Fibroblast of upper back skin (primary cell): Measurements from ENCODE around the gene MED6.

Source experiments
- DNase-seq: peaks from one replicate; pipeline ENCODE4 v3.0.0-alpha.2; 2013

MED6 gene

GRCh38 chr14:70595443-70596185, 4.8 kb downstream of the MED6 start:
- no peak for DNase-seq

DNA sequence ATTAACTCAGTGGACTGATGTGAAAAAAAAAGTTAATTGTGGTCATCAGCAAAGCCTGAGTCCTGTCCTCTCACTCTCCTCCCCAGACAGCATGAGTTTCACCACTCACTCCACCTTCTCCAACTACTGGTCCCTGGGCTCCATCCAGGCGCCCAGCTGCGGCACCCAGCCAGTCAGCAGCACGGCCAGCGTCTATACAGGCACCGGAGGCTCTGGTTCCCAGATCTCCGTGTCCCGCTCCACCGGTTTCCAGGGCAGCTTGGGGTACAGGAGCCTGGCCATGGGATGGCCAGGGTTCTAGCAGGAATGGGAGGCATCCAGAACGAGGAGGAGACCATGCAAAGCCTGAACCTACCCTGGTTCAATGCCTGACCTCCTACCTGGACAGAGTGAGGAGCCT, 6.0 kb downstream of the MED6 start:
- no peak for DNase-seq

DNA sequence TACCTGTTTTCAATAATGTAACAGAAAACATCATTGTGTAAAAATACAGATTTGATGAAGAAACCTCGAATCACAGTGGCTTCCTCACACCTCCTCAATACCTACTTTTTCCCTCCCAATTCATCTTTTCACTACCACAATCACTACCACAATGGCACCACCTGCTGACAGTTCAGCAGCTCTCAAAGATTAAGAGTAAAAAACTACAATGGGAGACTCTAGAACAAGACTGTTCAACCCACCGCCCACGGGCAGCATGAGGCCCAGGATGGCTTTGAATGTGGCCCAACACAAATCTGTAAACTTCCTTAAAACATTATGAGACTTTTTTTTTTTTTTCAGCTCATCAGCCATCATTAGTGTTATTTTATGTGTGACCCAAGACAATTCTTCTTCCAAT, 15.2 kb downstream of the MED6 start:
- no peak for DNase-seq

DNA sequence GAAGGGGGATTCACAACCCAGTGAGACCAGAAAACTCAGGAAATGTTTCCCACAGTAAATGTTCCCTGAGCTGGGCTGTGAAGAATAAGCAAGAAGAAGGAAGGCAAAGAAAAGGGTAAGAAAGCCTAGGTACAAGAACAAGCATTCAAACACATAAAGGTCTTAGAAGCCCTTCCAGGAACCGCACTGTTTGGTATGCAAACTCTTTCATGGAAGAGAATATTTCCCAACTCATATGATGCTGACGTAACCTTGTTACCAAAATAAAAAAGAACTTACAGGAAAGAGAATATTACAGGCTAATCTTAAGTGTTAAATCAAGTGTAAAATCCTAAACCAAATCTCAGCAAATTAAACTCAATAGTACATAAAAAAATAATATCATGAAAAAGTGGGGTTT, 23.6 kb downstream of the MED6 start:
- DNase-seq: no peak

- no peak for DNase-seq
Measured at GRCh38 chr14:70573050-70573449, 27.4 kb downstream of the MED6 start.

GRCh38 chr14:70571139-70571538, 29.3 kb downstream of the MED6 start:
- DNase-seq: no peak

DNA sequence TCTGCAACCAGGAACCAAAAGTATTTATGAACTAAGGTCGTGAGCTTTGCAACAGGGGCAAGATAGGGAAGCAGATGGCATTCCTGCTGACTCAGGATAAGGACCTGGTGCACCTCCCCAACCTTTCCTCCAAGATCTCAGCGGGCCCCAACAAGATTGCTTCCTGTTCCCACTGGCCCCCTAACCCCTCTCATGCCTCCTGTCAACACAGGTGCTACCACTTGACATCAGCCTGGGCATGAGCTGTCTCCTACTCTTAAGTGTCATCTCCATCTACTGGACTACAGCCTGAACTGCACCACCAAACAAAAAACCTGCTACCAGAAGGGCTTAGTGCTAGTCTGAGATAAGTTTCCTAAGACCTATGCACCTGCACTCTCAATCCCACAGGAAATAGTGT, 32.7 kb downstream of the MED6 start:
- peak; percentile 8 for DNase-seq

- DNase-seq: no peak
Measured at GRCh38 chr14:70563869-70564268, 36.6 kb downstream of the MED6 start.

- no peak for DNase-seq
Measured at GRCh38 chr14:70563417-70563816, 37.0 kb downstream of the MED6 start.

DNA sequence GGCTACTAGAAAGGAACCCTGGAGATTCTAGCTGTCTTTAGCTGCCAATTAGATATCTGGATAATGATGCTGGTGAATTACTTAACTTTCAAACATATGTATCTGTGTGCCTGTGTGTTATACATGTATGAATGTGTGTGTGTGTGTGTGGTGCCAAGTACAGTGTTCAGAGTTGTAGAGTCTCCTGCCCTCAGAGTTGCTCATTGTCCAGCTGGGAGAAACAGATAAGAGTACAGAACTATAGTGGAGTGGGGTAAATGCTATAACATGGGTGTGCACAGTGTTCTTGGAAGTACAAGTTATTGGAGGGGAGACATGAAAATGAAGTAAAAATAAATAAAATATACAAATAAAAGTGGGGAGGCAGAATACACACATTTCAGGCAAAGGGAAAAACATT, 42.1 kb downstream of the MED6 start:
- no peak for DNase-seq

DNA sequence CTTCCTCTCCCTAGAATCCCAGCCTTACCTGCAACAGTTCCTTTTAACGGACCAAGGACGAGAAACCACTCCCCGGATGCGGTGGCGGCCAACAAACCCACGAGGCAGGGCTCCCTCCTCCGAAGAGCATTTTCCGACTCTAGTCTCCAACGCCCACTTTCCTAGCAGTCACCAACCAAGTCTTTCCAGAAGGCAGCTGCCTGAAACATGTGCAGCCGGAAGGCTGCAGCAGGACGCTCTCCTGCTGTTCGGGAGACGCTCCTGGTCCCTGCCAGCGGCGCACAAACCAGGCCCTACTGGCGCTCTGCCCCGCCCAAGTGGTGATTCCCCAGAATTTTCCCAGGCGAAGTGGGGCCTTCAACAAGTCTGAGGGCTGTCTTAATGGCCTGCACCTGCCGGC, 44.6 kb downstream of the MED6 start:
- no peak for DNase-seq

GRCh38 chr14:70538087-70538486, 62.4 kb downstream of the MED6 start:
- DNase-seq: no peak

- no peak for DNase-seq
Measured at GRCh38 chr14:70536830-70537229, 63.6 kb downstream of the MED6 start.

DNA sequence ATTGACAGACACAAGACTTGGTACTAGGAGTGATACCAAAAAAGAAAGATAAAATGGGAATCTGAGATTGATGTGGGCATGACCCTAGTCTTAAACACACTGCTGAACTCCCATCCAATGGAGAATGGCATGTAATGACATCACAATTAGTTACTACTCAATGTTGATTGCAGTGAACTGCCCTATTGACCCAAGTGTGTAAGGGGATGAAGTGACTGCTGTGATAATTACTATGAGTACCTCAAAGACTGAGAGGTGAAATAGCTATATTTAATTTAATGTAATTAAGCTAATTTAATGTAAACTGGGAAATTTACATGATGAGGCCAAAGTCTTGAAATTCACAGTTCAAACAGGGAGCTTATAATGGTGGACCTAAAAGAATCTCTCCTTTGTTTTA, 65.6 kb downstream of the MED6 start, which contains the start of gene ADAM20:
TSS of gene ADAM20 (minus strand) at position 101 of the 400 bp plus-strand sequence. CDS start 10,247 bp downstream, outside the sequence.
- no peak for DNase-seq
